ENCODE measurements around the gene APOBEC3F. TPM values are rescaled to one million over a fixed set of nuclear protein-coding genes. Genes with fewer than 3 reads are reported as not detected.

The APOBEC3F gene
- total RNA-seq, 2 donors from 2014 or later: 15.8 to 25.8 TPM

DNA sequence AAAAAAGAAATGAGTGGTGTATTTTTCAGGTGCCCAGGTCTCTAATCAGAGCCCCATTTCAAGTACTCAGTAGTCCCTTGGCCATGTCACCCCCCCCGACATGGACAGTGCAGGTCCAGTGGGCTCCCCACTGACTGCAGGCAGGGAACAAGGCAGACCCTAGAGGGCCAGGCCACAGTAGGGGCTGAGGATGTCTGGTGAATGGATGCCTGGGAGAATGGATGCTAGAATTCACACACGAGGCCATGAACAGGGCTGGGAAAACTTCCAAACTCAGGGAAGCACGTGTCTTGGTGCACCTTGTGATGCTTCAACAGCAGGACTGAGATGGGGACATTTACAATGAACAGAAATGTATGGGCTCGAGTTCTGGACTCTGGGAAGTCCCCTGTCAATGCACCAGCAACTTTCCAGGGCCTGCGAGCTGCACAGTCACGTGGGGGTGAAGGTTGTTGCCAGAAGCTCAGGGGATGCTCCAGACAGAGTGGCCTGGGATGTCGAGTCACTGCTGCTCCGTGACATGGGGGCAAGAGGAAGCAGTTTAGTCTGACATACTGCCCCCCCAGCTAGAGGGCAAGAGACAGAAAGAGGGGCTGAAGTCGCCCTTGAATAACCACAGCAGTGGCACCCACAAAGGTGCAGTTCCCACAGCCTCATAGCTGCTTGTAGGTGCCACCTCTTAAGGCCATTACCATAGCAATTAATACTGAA is 39.5 kb downstream of the APOBEC3F start:
- H3K27ac Mint-ChIP-seq: no peak overlapping the region

DNA sequence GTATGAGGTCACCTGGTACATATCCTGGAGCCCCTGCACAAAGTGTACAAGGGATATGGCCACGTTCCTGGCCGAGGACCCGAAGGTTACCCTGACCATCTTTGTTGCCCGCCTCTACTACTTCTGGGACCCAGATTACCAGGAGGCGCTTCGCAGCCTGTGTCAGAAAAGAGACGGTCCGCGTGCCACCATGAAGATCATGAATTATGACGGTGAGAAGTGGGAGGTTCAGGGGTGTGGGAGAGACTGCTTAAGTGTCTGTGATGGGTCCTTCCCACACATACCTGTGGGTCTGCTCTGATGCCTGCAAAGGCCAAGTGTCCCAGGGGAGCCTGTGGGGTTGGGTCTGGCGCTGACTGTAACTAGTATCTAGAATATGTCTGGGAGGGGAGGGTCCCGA is 40.4 kb downstream of the APOBEC3F start:
- Mint-ChIP-seq H3K9me3 (no peaks in the 10 kb centered on the region), H3K36me3 (peaks cover 0 to 11% of the 10 kb centered on the region in 2 donors)
- no peak for ATAC-seq

More for the DNA sequence above, 39.5 kb downstream of the APOBEC3F start:
- Mint-ChIP-seq H3K36me3 (peaks cover 0 to 11% of the 10 kb centered on the region in 2 donors), H3K9me3 (no peaks in the 10 kb centered on the region)
- no peak for DNase-seq (ENCODE audit: low spot score in 2 of 2)
- no peak for ATAC-seq

DNA sequence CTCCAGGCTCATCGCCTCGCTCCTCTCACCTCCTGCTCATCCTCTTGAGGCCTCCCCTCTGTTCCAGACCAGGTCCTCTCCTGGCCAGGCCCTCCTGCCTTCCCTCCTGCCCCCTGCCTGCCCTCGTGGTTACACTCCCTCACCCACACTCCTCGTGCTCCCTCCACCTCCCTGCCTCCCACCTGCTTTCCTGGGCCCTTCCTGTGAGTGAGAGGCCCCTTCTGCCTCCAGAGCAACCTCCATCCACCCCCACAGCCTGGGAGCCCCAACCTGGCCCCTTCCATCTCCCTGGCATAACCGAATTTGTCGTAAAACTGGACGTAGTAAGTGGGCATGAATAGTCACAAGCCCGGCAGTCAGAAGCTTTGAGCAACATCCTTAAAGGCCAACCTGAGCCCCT is 40.9 kb downstream of the APOBEC3F start:
- no peak for DNase-seq (ENCODE audit: low spot score in 2 of 2)
- Mint-ChIP-seq H3K27ac (peak overlapping the region in 1 of 2 donors; percentile 51), H3K36me3 (peaks cover 0 to 16% of the 10 kb centered on the region in 2 donors), H3K9me3 (no peaks in the 10 kb centered on the region)
- no peak for ATAC-seq

More for the DNA sequence above, 40.4 kb downstream of the APOBEC3F start:
- peak overlapping the region in 1 of 2 donors; percentile 51 for H3K27ac Mint-ChIP-seq
- DNase-seq (ENCODE audit: low spot score in 2 of 2): no peak

DNA sequence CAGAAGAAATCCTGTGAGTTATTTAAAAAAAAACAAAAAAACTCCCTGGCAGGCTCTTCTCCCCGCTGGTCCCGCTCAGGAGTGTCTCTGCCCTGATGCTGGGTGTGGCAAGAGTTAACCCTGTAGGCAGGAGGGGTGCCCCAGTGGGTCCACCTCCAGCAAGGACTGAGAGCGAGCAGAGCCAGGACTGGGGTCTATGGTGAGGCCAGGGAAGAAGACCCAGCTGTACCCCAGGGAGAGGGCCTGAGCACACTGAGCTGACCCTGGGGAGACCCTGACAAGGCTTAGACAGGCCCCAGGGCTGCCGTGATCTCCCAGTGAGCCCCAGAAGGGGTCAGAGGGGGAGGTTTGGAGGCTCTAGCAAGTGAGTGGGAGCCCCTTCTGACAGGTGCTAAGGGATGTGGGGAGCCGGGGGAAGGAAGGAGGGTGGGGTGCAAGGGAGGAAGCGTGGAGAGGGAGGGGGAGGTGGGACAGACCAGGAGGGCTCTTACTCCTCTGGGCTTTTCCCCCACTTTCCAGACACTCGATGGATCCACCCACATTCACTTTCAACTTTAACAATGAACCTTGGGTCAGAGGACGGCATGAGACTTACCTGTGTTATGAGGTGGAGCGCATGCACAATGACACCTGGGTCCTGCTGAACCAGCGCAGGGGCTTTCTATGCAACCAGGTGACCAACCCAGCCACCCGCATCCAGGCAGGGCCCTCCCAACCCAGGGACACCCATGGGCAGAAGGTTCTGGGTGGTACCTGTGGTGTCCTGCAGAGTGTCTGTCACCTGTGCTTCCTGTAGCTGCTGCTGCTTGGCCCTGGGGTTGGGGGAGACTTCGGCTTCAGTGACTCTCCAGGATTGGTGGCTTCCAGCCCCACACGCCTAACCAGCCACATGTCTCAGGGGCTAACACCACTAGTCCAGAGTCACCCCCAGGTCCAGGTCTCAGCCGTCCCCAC is 42.8 kb downstream of the APOBEC3F start:
- H3K9me3 Mint-ChIP-seq: no peaks in the 10 kb centered on the region
- ATAC-seq (no peak), DNase-seq (ENCODE audit: low spot score in 2 of 2) (no peak)
- H3K27ac Mint-ChIP-seq: peak overlapping the region in 1 of 2 donors; percentile 93
- H3K36me3 Mint-ChIP-seq: peaks cover 0 to 6% of the 10 kb centered on the region in 2 donors

DNA sequence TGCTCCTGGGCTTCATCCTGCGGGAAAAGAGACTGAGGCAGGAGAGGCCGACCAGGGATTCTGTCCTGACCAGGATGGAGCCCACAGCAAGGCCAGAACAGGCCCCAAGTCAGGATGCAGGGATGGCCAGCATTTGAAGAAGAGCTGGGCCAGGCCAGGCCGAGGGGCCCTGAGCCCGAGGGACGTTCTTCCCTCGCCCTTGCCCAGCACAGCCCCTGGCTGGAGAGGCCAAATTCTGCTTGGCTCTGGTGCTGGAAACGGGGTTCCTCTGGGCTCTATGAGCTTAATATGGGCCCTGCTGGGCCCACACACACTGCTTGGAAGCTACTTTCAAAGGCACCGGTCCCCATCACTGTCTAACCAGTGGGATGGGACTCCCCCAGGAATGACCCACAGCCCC is 44.0 kb downstream of the APOBEC3F start:
- no peak overlapping the region for H3K27ac Mint-ChIP-seq
- H3K36me3 Mint-ChIP-seq: peaks cover 0 to 6% of the 10 kb centered on the region in 2 donors
- DNase-seq (ENCODE audit: low spot score in 2 of 2) (no peak), ATAC-seq (no peak)
- no peaks in the 10 kb centered on the region for H3K9me3 Mint-ChIP-seq

DNA sequence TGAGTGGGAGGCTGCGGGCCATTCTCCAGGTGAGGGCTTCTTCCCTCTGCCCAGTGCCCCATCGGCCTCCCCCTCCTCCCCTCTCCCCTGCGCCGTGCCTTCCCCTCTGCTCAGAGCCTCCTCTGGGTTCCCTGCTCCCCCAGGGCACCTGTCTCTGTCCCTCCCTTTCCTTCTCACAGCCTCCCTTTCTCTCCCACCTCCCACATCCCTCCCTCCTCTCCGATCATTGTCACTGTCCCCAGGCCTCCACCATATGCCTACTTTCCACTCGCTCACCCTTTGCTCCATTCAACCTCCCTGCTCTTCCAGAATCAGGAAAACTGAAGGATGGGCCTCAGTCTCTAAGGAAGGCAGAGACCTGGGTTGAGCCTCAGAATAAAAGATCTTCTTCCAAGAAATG is 46.4 kb downstream of the APOBEC3F start:
- no peak for ATAC-seq
- no peak for DNase-seq (ENCODE audit: low spot score in 2 of 2)
- Mint-ChIP-seq H3K27ac (peak overlapping the region in 1 of 2 donors; percentile 79), H3K9me3 (no peaks in the 10 kb centered on the region), H3K36me3 (peaks cover 0 to 6% of the 10 kb centered on the region in 2 donors)

DNA sequence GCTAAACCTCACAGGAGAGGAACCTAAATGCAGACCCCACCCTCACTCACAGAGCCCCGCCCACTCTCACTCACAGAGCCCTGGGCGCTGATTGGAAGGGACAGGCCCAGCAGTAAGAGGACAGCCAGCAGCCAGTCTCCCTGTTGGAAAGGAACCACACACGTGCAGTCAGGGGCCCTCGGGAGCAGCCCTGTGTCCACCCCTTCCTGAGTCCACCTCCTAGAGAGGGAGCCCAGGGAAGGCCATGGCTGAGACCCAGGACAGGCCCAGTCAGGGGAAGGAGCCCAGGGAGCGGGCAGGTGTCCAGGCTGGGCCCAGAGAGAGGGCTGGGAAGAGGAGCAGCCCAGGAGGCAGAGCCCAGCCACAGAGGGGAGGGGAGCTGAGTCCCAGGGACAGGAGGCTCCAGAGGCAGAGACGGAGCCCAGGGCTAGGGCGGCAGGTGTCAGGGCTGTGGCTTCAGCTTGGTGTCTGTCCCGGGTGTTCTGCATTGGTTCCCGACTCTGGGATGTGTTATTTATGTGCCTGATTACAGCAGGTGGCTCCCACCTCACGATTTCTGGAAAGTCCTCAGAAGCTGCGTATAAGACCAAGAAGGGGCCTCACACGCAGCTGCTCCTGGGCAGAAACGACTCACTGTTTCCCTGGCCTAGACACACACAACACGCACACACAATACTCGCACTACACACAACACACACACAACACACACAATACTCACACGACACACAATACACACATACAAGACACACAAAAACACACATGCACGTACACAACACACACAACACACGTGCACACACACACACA is 47.4 kb downstream of the APOBEC3F start:
- Mint-ChIP-seq H3K36me3 (peaks cover 0 to 6% of the 10 kb centered on the region in 2 donors), H3K27ac (peak overlapping the region; percentile 65 to 93), H3K9me3 (no peaks in the 10 kb centered on the region)
- ATAC-seq (no peak), DNase-seq (ENCODE audit: low spot score in 2 of 2) (no peak)

DNA sequence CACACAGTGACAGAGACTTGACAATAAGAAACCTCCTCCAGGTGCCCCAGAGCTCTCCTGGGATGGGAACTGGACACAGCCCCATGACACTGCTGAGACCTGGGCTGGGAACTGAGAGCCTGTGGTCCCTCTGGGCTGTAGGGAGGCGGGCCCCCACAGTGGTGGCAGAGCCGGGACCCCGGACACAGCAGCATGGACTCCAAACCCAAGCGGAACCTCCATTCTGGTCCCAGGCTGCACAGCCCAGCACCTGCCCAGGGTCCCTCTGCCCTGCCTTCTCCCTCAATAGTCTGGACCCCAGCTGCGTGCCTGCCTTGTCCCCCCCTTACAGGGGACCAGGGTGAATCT is 48.0 kb downstream of the APOBEC3F start:
- Mint-ChIP-seq H3K9me3 (no peaks in the 10 kb centered on the region), H3K27ac (peak overlapping the region; percentile 31 to 93), H3K36me3 (peaks cover 0 to 6% of the 10 kb centered on the region in 2 donors)
- no peak for ATAC-seq
- no peak for DNase-seq (ENCODE audit: low spot score in 2 of 2)

DNA sequence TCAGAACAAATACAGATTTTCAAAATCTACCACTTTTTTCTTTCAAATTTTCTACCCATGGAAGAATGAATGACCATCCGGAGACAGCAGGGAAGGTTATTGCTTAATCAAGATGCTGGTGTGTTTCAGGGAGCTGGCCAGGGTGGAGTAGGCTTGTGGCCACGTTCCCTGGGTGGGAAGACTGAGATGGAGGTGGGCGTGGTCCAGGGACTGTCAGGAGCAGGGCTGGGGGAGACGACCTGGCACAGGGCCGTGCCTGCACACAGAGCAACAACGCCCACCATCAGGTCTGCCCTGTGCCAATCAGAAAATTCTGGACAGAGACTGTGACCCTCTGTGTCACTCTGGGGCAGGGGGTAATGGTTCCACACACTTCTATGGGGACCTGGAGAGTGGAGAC is 49.3 kb downstream of the APOBEC3F start:
- Mint-ChIP-seq H3K9me3 (no peaks in the 10 kb centered on the region), H3K27ac (peak overlapping the region; percentile 91 to 93), H3K36me3 (peaks cover 0 to 6% of the 10 kb centered on the region in 2 donors)
- DNase-seq (ENCODE audit: low spot score in 2 of 2) (no peak), ATAC-seq (no peak)

DNA sequence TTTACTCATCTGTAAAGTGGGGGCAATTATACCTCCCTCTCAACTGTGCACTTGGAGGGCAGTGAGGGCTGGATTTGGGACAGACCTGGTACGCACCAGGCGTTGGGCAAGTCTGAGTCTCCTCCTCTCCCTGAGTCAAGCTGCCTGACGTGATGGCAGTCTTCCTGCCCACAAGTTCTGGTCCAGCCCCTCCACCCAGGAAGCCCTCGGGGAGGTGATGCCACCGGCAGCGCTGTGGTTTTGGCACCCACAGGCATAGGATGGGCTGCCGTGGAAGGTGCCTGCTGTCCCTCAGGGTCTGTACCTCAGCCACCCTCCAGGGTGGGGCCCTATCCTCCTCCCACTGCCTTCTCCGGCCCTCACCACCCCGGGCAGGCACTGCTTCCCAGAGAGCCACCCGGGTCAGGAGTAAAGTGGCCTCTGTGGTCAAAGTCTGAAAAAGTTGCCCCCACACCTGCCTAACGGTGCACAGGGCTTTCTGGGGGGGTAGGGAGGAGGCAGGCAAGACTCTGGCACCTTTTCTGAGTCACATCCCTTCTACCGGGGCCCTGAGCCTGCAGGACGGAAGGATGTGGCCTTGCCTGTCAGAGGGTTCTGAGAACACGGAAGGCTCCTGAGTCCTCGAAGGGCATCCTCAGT is 49.9 kb downstream of the APOBEC3F start:
- Mint-ChIP-seq H3K36me3 (peaks cover 0 to 6% of the 10 kb centered on the region in 2 donors), H3K27ac (peak overlapping the region; percentile 91 to 93), H3K9me3 (no peaks in the 10 kb centered on the region)
- ATAC-seq: peak; percentile 84 to 85
- peak; percentile 76 to 88 for DNase-seq (ENCODE audit: low spot score in 2 of 2)

DNA sequence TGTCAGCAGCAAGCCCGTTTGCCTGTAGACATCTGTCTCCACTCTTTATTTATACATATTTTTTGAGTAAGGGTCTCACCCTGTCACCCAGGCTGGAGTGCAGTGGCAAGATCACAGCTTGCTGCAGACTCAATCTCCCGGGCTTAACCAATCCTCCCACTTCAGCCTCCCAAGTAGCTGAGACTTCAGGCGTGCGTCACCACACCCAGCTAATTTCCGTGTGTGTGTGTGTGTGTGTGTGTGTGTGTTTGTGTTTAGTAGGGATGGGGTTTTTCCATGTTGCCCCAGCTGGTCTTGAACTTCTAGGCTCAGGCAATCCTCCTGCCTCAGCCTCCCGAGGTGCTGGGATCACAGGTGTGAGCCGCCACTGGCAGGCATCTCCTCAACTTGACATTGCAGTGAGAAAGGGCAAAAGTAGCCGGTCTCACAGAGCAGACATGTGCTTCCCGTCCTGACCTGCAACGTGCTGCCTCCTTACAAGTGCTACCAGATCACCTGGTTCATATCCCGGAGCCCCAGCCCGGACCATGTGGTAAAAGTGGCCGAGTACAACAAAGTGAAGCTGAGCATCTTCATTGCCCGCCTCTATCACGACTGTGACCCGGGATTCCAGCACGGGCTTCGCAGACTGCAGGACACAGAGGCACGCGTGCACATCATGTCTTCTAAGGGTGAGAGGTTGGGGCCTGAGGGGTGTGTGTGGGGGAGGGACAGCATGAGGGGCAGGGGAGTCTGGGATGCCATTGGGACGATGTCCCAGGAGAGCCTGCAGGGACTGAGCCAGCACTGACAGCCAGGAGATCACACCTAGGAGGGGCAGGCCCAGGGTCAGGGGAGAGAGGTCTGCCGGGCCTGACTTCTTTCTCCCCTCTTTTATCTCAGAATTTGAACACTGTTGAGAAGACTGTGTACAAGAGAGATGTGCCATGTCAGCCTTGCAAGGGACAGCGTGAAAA is 50.7 kb downstream of the APOBEC3F start:
- Mint-ChIP-seq H3K27ac (peak overlapping the region; percentile 91 to 93), H3K36me3 (peaks cover 0 to 2% of the 10 kb centered on the region in 2 donors), H3K9me3 (no peaks in the 10 kb centered on the region)
- no peak for DNase-seq (ENCODE audit: low spot score in 2 of 2)
- ATAC-seq: no peak

DNA sequence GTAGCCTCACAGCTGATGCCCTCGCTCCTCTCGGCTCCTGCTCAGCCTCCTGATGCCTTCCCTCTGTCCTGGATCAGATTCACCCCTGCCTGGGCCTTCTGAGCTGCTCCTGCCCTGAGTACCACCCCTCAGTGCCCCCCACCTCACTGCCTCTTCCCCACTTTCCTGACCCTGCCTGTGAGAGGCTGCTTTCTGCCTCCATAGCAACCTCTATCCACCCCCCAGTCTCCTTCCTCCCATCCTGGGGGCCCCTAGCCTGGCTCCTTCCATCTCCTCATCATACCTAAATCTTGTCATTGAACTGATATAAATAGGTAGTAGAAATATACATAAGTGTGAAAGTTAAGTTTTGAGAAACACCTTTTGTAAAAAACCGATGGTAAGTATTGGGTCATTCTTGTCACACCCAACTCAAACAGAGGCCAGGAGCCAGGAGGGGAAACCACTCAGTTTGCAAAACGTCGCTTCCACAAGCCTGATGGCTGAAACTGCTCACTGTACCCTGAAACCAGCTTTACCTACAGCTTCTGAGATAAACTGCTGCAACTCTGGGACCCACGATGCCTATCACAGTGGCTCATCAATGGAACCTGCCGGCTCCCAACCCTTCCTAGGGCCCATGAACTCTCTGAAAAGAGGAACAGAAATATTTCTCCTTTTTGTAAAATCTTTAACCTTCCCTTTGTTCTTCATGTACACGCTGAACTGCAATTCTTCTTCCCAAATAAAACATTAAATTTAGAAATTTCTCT is 51.6 kb downstream of the APOBEC3F start:
- peak in 1 of 2 donors; percentile 29 for DNase-seq (ENCODE audit: low spot score in 2 of 2)
- ATAC-seq: peak in 1 of 2 donors; percentile 36
- H3K9me3 Mint-ChIP-seq: no peaks in the 10 kb centered on the region
- no peaks in the 10 kb centered on the region for H3K36me3 Mint-ChIP-seq
- peak overlapping the region; percentile 91 to 93 for H3K27ac Mint-ChIP-seq

DNA sequence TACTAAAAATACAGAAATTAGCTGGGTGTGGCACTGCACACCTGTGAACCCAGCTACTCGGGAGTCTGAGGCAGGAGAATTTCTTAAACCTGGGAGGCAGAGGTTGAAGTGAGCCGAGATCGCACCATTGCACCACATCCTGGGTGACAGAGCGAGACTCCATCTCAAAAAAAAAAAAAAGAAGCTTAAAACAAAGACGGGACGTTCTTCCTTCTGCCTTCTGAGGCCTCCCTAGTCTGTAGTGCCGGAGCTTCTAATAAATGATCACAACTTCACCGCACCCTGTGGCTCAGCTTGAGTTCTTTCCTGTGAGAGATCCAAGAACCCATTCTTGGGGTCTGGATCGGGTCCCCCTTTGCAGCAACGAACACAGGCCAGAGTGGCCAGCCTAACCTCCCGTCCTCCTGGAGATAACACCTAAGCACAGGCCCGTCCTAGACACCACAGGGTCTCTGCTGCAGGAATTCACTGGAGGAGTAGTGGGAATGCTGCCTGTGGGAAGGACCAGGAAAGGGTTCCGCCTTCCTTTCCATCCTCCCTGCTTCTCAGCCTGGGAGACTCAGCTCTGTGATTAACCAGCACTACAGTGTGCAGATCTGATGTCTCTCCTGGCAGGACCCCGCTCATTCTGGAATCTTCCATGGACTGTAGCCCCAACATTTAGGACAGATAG is 54.2 kb downstream of the APOBEC3F start:
- no peaks in the 10 kb centered on the region for H3K9me3 Mint-ChIP-seq
- ATAC-seq (no peak), DNase-seq (ENCODE audit: low spot score in 2 of 2) (no peak)
- peak overlapping the region in 1 of 2 donors; percentile 24 for H3K27ac Mint-ChIP-seq
- no peaks in the 10 kb centered on the region for H3K36me3 Mint-ChIP-seq

DNA sequence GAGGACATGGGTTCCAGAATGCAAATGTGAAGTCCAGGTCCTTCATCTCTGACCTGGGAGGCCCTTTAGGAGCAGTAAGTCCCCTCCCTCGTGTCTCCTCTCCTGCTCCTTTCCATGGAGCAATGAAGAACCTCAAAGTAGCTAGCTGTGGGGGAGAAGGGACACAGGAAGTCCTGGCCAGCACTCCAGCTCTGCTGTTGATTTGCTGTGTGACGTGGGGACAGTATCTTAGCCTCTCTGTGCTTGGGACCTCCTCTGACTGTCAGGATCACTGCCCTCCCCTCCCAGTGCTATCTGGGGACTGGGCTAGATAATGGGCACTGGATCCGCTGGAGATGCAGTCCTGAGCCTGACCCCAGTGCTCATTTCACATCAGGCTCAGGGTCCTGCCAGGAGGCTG is 55.3 kb downstream of the APOBEC3F start:
- no peaks in the 10 kb centered on the region for H3K9me3 Mint-ChIP-seq
- H3K27ac Mint-ChIP-seq: no peak overlapping the region
- H3K36me3 Mint-ChIP-seq: no peaks in the 10 kb centered on the region
- DNase-seq (ENCODE audit: low spot score in 2 of 2) (no peak), ATAC-seq (no peak)

Data from activated naive CD4-positive, alpha-beta T cell treated with anti-CD3 and anti-CD28 coated beads, Interleukin-2, amount 50 U/mL, for 72 hours (primary cell).